Activated naive CD8-positive, alpha-beta T cell treated with anti-CD3 and anti-CD28 coated beads, Interleukin-2, amount 10 ng/mL, durations not matched to agents 7 days and 5 days (primary cell): ENCODE data around the gene NBPF3. TPM values are rescaled to one million over a fixed set of nuclear protein-coding genes. Genes with fewer than 3 reads are reported as not detected.

Experiments used
- ATAC-seq: fragments of 150-1000 bp; cut with Tn5 transposase; one replicate; pipeline ENCODE4 v1.10.0; 2021; ENCODE audit warnings: low read depth, moderate library complexity
- POLR2A ChIA-PET: fragments of 350-600 bp; sonication (Branson Sonifier 250); formaldehyde crosslinking; loops from one replicate; lab custom pipeline; 2021; ENCODE audit warnings: antibody characterized with exemption; lab: Charles Lee
- DNase-seq: peaks from one replicate; pipeline ENCODE4 v3.0.0; 2021
- H3K27ac Mint-ChIP-seq: one replicate; pipeline ENCODE4 v1.8.0; 2022; ENCODE audit warnings: mild to moderate bottlenecking, mixed read lengths
- H3K27me3 Mint-ChIP-seq: one replicate; pipeline ENCODE4 v1.8.0; 2022; ENCODE audit warnings: mild to moderate bottlenecking, moderate library complexity, mixed read lengths
- H3K36me3 Mint-ChIP-seq: one replicate; pipeline ENCODE4 v1.8.0; 2021; ENCODE audit warnings: mild to moderate bottlenecking, mixed read lengths
- H3K4me1 Mint-ChIP-seq: one replicate; pipeline ENCODE4 v1.8.0; 2021; ENCODE audit warnings: mixed read lengths
- H3K4me3 Mint-ChIP-seq: one replicate; pipeline ENCODE4 v1.8.0; 2022; ENCODE audit warnings: mild to moderate bottlenecking, moderate library complexity, mixed read lengths
- H3K9me3 Mint-ChIP-seq: one replicate; pipeline ENCODE4 v1.8.0; 2021; ENCODE audit warnings: mixed read lengths
- total RNA-seq, 2 experiments: library from RNA; stranded (reverse); gene quantifications; one replicate each; pipeline ENCODE4 v1.2.3, GENCODE V29; 2021

The NBPF3 gene
- total RNA-seq, 2 experiments from 2014 or later, result 8.5 to 12.3 TPM

DNA sequence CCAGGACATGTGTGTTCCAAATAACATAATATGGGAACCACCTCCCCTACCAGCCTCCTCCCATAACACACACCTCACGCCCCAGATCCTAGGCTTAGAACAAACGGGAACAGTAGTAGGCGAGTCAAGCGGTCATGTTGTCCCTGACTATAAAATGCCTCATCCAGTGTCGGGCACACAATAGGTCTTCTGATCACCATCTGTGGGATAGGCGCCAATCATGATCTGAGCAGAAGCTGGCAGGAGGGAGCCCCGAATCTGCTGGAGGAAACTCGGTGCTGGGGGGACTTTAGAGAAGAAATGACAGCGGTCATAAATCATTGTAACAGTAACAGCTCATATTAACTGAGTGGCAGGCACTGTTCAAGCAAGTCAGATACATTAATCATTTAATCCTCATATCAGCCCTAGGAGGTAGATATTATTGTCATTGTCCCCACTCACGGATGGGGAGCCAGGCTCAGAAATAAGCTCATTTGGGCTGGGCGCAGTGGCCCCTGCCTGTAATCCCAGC lies 82.6 kb downstream of the NBPF3 start:
- POLR2A ChIA-PET, result no interaction called here
- Mint-ChIP-seq H3K9me3 (no peaks in the 10 kb centered on the region), H3K27ac (no peak overlapping the region), H3K4me3 (no peak overlapping the region), H3K4me1 (no peaks in the 10 kb centered on the region), H3K27me3 (no peaks in the 10 kb centered on the region), H3K36me3 (no peaks in the 10 kb centered on the region)
- DNase-seq, result no peak
- ATAC-seq, result no peak

DNA sequence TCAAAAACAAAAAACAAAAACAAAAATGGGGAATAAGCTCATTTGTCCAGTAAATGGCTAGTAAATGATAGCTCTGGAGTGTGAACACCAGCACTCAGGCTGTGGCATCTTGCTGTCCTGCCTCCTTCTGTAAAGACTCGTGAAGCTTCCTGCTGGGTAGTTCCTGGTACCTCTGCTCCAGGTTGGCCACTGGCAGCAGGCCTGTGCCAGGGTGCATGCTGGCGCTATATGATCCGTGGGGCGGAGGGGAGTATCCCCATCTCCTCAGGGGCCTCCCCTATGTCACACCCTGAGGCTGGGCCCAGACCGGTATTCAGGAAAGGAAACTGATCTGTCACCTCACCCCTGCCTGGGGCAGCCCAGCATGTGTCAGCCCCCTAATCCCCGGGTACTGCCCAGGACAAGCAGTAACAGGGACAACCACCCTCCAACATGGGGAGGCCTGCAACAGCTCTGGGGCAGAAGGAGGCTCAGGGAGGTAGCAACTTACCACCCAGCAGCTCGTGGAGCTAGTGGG lies 83.4 kb downstream of the NBPF3 start:
- no peak overlapping the region for H3K27ac Mint-ChIP-seq
- POLR2A ChIA-PET, result no interaction called here
- no peak for DNase-seq
- H3K4me1 Mint-ChIP-seq, result no peaks in the 10 kb centered on the region
- no peaks in the 10 kb centered on the region for H3K9me3 Mint-ChIP-seq
- no peak overlapping the region for H3K4me3 Mint-ChIP-seq
- peaks cover 3% of the 10 kb centered on the region for H3K27me3 Mint-ChIP-seq
- ATAC-seq, result no peak
- no peaks in the 10 kb centered on the region for H3K36me3 Mint-ChIP-seq

DNA sequence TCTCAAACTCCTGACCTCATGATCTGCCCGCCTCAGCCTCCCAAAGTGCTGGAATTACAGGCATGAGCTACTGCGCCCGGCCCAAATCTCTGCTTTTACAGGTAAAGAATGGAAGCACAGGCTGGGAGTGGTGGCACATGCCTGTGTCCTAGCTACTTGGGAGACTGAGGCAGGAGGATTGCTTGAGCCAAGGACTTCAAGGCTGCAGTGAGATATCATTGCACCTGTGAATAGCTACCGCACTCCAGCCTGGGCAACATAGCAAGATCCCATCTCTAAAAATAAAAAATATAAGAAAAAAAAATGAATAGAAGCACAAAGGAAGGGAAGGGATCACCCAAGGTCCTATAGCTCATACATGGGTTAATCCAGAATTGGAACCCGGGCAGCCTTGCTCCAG lies 84.3 kb downstream of the NBPF3 start:
- no peaks in the 10 kb centered on the region for H3K4me1 Mint-ChIP-seq
- no peak overlapping the region for H3K27ac Mint-ChIP-seq
- H3K27me3 Mint-ChIP-seq, result peaks cover 4% of the 10 kb centered on the region
- no peak for DNase-seq
- H3K4me3 Mint-ChIP-seq, result no peak overlapping the region
- no peaks in the 10 kb centered on the region for H3K9me3 Mint-ChIP-seq
- POLR2A ChIA-PET, result no interaction called here
- ATAC-seq, result no peak
- no peaks in the 10 kb centered on the region for H3K36me3 Mint-ChIP-seq

DNA sequence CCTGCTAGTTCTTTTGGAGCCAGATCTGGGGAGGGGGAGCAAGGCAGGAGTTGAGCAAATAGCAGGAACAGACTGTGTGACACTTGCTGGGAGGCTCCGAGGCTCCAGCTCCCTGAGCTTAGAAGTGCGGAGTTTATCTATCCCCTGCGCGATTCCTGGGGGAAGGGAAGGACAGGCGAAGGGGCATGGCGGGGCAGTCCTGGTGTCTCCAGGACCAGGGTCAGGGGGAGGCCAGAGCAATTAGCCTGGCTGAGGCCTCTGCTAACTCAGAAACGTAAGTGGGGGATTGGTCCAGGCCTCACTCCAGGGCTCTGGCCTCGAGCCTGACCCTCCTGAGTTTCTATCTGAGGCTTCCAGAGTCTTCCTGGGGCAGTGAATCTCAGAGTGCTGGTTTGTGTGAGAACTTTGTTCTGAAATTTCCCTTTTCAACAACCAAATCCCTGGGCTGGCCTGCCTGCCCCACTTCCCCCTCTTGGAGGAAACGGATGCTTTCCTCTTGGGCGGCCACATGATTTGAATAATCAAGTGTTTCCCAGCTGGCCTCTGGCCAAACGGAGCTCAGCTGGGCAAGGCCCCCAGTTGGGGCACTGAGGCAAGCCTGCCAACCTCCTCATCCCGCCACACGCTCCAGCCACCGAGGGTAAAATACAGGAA lies 84.9 kb downstream of the NBPF3 start:
- DNase-seq (no peak), ATAC-seq (no peak)
- no peaks in the 10 kb centered on the region for H3K36me3 Mint-ChIP-seq
- no peaks in the 10 kb centered on the region for H3K9me3 Mint-ChIP-seq
- H3K27ac Mint-ChIP-seq, result no peak overlapping the region
- H3K4me1 Mint-ChIP-seq, result no peaks in the 10 kb centered on the region
- H3K27me3 Mint-ChIP-seq, result peaks cover 4% of the 10 kb centered on the region
- POLR2A ChIA-PET, result no interaction called here
- no peak overlapping the region for H3K4me3 Mint-ChIP-seq

DNA sequence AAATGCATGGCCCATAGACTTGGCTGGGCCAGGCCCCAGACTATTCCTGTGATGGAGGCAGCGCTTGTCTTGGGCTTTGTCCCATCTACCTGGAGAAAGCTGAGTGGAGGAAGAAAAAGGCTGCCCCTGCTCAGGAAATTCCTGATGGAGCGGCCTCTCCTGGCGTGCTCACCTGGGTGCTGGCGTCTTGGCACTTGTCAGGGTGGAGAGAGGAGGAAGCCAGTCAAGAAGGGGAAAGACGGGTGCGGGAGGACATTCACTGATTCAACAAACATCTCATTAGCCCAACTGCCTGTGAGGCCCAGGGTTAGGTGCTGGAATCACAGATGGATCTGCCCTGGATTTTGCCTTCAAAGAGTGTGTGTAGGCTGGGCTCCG lies 85.4 kb downstream of the NBPF3 start:
- H3K4me3 Mint-ChIP-seq, result no peak overlapping the region
- peaks cover 6% of the 10 kb centered on the region for H3K27me3 Mint-ChIP-seq
- H3K27ac Mint-ChIP-seq, result no peak overlapping the region
- no peaks in the 10 kb centered on the region for H3K36me3 Mint-ChIP-seq
- POLR2A ChIA-PET, result no interaction called here
- ATAC-seq, result no peak
- no peaks in the 10 kb centered on the region for H3K9me3 Mint-ChIP-seq
- no peak for DNase-seq
- no peaks in the 10 kb centered on the region for H3K4me1 Mint-ChIP-seq

DNA sequence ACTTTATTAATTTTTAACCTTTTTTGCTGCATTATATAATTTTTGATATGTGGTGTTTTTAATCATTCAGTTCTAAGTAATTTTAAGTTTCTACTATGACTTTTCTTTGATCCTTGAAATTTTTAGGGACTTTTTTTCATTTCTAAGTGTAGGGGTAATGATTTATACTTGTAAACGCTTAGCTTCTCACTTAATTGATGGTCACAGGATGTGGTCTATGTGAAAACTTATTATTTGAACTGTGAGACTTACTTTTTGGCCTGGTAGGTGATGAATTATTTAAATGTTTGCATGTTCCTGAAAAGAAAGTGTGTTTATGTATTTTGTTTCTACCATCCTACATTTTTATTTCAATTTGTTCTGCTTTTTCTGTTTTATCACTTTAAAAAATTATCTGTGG lies 86.5 kb downstream of the NBPF3 start:
- Mint-ChIP-seq H3K36me3 (no peaks in the 10 kb centered on the region), H3K27ac (no peak overlapping the region), H3K27me3 (peaks cover 10% of the 10 kb centered on the region), H3K4me1 (no peaks in the 10 kb centered on the region), H3K4me3 (no peak overlapping the region), H3K9me3 (no peaks in the 10 kb centered on the region)
- ATAC-seq, result no peak
- no peak for DNase-seq
- POLR2A ChIA-PET, result no interaction called here

DNA sequence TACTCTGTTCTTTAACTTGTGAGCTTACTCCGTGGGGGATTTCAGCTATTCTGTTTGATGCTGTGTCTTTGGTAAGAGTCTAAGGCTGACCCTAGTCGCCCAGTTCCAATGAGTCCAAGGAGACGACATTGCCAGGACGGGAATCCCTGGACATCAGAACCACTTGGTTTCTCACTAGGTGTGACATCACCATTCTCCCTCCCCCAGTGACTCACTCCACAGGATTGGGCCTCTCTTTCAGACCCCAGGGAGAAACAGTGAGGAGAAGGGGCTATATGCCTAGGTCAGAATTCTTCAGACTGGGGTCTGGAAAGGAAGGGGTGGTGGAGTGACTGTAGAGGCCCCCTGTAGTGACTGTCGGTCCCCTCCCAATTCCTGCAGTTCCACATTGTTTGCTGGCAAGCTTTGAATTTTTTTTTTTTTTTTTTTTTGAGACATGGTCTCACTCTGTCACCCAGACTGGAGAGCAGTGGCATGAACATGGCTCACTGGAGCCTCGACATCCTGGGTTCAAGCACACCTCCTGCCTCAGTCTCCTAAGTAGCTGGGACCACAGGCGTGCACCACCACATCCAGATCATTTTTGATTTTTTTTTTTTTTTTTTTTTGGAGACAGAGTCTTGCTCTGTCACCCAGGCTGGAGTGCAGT lies 90.6 kb downstream of the NBPF3 start:
- POLR2A ChIA-PET, result no interaction called here
- Mint-ChIP-seq H3K4me3 (no peak overlapping the region), H3K36me3 (no peaks in the 10 kb centered on the region), H3K27ac (no peak overlapping the region), H3K9me3 (no peaks in the 10 kb centered on the region), H3K4me1 (no peaks in the 10 kb centered on the region), H3K27me3 (peaks cover 25% of the 10 kb centered on the region)
- ATAC-seq (no peak), DNase-seq (no peak)

DNA sequence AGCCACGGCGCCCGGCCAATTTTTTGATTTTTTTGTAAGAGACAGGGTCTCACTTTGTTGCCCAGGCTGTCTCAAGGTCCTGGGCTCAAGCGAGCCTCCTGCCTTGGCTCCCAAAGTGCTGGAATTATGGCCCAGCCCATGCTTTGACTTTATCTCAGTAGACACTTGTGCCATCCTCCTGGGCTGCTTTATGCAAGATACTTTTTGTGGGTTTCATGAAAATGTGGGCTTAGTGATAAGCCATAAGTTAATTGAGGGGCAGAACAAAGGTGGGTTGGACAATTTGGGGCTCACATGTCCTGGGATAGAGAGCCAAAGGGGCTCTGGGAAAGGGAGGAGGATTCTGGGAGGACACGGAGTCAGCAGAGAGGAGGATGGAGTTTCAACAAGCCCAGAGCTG lies 91.3 kb downstream of the NBPF3 start:
- Mint-ChIP-seq H3K9me3 (no peaks in the 10 kb centered on the region), H3K27ac (no peak overlapping the region), H3K27me3 (peaks cover 28% of the 10 kb centered on the region), H3K4me3 (no peak overlapping the region), H3K4me1 (no peaks in the 10 kb centered on the region), H3K36me3 (no peaks in the 10 kb centered on the region)
- no peak for ATAC-seq
- DNase-seq, result no peak
- POLR2A ChIA-PET, result no interaction called here

DNA sequence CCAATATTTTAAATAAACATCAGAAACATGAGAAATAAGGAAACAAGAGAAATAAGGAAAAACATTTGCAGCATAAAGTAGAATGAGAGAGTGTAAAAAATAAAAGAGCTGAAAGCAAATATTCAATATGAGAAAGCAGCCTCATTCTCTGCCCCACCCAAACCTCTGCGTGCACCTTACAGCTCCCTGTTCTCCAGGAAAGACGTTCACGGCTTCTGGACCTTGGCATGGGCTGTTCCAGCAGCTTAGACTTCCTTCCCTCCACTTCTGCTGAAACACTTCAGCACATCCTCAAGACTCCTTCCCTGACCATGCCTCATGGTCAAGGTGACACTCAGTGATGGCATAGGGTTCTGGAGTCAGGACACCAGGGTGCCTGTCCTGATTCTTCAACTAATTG lies 92.6 kb downstream of the NBPF3 start:
- Mint-ChIP-seq H3K27me3 (peaks cover 28% of the 10 kb centered on the region), H3K9me3 (no peaks in the 10 kb centered on the region), H3K27ac (no peak overlapping the region), H3K4me3 (no peak overlapping the region), H3K36me3 (no peaks in the 10 kb centered on the region), H3K4me1 (no peaks in the 10 kb centered on the region)
- ATAC-seq (no peak), DNase-seq (no peak)
- POLR2A ChIA-PET, result no interaction called here

DNA sequence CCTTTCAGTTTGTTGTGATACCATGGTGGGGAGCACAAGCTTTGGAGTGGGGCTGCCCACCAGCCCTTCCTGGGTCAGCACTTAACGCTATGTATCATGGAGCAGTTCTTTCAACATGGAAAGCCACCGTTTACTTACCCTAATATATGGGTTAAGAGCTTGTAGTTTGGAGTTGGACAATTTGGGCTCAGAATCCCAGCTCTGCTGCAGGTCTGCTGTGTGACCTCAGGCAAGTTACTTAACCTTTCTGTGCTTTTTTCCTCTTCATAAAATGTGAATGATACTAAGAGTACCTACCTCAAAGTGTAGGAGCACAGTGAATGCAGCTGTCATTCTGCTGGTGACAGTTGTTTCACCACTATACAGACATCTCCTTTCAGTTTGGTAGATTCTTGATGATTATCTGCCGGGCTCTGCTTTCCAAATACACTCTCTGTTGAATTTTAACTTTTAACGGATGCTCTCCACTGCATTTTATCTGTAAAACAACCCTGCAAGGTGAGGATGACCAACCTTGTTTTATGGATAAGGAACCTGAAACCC lies 93.1 kb downstream of the NBPF3 start:
- H3K4me1 Mint-ChIP-seq, result no peaks in the 10 kb centered on the region
- ATAC-seq (no peak), DNase-seq (no peak)
- no peaks in the 10 kb centered on the region for H3K36me3 Mint-ChIP-seq
- POLR2A ChIA-PET, result no interaction called here
- no peak overlapping the region for H3K27ac Mint-ChIP-seq
- peaks cover 30% of the 10 kb centered on the region for H3K27me3 Mint-ChIP-seq
- no peak overlapping the region for H3K4me3 Mint-ChIP-seq
- no peaks in the 10 kb centered on the region for H3K9me3 Mint-ChIP-seq

DNA sequence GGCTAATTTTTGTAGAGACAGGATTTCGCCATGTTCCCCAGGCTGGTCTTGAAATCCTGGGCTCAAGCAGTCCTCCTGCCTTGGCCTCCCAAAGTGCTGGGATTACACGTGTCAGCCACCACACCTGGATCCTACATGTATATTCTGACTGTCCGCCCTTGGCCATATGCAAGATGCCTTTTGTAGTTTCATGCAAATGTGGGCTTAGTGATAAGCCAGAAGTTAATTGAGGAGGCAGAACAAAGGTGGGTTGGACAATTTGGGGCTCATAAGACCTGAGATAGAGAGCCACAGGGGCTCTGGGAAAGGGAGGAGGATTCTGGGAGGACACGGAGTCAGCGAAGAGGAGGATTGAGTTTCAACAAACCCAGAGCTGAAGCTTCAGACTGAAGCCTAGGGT lies 94.2 kb downstream of the NBPF3 start:
- peaks cover 34% of the 10 kb centered on the region for H3K27me3 Mint-ChIP-seq
- H3K9me3 Mint-ChIP-seq, result no peaks in the 10 kb centered on the region
- H3K27ac Mint-ChIP-seq, result no peak overlapping the region
- no peaks in the 10 kb centered on the region for H3K36me3 Mint-ChIP-seq
- H3K4me3 Mint-ChIP-seq, result no peak overlapping the region
- ATAC-seq (no peak), DNase-seq (no peak)
- POLR2A ChIA-PET, result no interaction called here
- H3K4me1 Mint-ChIP-seq, result no peaks in the 10 kb centered on the region
